Measurements from ENCODE around the gene C11orf54.
A peak's percentile ranks its signal among the peaks of the same experiment; 100 is the strongest.

C11orf54 gene

GRCh38 chr11:93741094-93741881 lies at the start of gene C11orf54, which contains the start of gene TAF1D:
Gene C11orf54, plus strand, starts transcription at chr11:93741672. Its CDS starts 5,722 bp downstream, at chr11:93747394.
Gene TAF1D, minus strand, starts transcription at chr11:93741495. Its CDS starts 2,191 bp downstream, at chr11:93739304.
- peak; percentile 96 for DNase-seq (ENCODE audit: low read depth, low spot score)

- no peak for DNase-seq (ENCODE audit: low read depth, low spot score)
These were observed 47.4 kb upstream of the C11orf54 start for GRCh38 chr11:93694109-93694508.

- DNase-seq (ENCODE audit: low read depth, low spot score): no peak
These were observed 46.9 kb upstream of the C11orf54 start for GRCh38 chr11:93694557-93694956.

DNA sequence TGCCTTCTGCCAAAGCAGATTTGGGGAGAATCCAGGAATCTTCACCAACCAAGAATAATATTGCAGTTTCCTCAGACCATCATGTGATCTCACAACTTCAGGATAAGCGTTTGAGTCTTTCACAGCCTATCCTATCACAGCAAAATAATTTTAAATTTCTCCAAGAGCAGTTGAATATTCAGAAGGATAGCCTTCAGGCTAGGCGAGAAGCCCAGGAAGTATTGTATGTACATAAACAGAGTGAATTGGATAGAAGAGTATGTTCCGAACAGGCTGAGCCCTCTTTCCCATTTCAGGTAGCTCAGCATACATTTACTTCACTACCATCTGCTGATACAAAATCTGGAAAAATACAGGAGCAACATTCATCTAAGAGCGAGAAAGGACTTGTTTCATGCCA lies 43.9 kb upstream of the C11orf54 start:
- no peak for DNase-seq (ENCODE audit: low read depth, low spot score)

DNA sequence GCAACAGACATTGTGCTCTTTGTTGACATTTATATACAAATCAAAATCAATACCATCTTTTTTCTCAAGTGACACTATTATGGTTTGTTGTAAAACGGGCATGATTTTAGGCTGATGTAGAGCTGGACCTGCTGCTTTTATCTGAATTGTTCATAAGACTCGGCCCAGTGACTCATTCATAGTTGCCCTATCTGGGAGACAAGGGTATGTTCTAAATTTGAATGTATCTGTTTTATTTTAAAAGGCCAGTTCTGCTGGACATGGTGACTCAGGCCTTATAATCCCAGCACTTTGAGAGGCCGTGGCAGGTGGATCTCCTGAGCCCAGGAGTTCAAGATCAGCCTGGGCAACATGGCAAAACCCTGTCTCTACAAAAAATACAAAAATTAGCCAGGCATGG lies 40.6 kb upstream of the C11orf54 start:
- DNase-seq (ENCODE audit: low read depth, low spot score): no peak

- no peak for DNase-seq (ENCODE audit: low read depth, low spot score)
These were observed 37.2 kb upstream of the C11orf54 start for GRCh38 chr11:93704237-93704636.

DNA sequence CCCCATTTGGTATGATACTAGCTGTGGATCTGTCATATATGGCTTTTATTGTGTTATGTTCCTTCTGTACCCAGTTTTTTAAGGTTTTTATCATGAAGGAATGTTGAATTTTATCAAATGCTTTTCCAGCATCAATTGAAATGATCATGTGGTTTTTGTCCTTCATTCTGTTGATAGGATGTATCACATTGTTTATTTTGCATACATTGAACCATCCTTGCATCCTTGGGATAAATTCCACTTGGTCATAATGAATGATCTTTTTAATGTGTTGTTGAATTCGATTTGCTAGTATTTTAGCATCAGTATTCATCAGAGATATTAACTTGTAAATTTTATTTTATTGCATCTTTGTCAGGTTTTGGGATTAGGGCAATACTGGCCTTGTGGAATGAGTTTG lies 31.2 kb upstream of the C11orf54 start:
- no peak for DNase-seq (ENCODE audit: low read depth, low spot score)

DNA sequence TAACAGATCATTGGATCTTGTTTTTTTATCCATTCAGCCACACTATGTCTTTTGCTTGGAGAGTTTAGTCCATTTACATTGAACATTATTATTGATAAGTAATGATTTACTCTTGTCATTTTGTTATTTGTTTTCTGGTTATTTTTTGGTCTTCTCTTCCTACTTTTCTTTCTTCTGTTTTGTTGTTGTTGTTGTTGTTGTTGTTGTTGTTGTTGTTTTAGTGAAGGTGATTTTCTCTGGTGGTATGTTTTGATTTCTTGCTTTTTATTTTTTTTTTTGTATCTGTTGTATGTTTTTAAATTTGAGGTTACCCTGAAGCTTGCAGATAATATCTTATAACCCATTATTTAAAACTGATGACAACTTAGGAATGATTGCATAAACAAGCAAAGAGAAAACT lies 28.8 kb upstream of the C11orf54 start:
- no peak for DNase-seq (ENCODE audit: low read depth, low spot score)

DNA sequence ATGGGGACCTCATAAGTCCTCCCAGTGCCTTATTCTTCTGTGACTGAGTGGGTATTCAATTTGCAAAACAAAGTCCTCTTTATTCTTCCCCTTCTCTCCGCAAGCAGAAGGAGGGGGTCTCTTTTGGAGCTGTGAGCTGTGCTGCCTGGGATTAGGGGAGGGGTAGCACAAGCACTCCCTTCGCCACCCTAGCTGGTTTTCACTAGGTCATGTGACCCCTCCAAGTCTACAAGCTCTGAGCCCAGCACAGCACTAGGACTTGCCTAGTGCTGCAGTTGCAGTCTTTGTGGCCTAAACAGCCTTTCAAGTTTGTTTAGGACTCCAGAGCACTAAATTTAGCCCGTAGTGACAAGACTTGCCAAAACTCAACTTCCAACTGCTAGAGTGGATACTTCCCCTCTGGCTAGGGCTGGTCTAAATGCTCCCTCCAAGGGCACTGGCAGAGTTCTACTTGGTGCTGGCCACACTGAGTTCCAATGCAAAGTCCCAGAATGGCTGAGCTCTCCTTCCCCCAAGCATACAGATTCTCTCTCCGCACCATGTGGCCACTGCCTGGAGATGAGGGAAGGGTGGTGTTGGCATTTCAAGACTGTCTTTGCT lies 25.6 kb upstream of the C11orf54 start:
- DNase-seq (ENCODE audit: low read depth, low spot score): no peak

GRCh38 chr11:93717501-93717900 lies 24.0 kb upstream of the C11orf54 start:
- DNase-seq (ENCODE audit: low read depth, low spot score): no peak

DNA sequence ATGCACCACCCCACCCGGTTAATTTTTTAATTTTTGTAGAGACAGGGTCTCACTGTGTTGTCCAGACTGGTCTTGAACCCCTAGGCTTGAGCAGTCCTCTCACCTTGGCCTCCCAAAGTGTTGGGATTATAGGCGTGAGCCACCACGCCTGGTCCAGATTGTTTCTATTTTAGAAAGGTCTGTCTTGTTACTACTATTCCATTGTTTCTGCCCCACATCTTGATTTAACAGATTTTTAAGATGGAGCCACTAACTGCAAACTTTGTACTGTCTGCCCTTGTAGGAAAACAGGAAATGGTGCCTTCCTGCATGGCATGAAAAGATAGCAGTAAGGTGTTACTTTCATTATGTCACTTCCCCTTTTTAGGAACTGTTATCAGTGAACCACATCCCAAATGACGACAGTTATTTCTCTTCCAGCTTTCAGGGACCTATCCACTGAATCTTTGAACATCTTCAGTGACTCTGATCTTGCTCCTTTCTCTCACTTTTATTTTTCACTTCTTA lies 23.4 kb upstream of the C11orf54 start:
- DNase-seq (ENCODE audit: low read depth, low spot score): no peak

DNA sequence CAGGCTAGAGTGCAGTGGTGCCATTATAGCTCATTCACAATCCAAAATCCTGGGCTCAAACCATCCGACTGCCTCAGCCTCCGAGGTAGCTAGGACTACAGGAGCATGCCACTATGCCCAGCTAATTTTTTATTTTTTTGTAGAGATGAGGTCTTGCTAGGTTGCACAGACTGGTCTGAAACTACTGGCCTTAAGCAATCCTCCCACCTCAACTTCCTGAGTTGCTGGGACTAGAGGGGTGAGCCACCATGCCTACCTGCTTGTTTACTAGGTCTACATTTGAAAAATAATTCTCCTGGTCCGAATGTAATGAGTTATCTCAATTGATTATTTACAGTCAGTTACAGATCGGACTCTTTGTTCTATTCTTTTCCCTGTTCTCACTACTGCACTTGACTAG lies 22.2 kb upstream of the C11orf54 start:
- no peak for DNase-seq (ENCODE audit: low read depth, low spot score)

GRCh38 chr11:93720522-93720921 lies 20.9 kb upstream of the C11orf54 start:
- DNase-seq (ENCODE audit: low read depth, low spot score): no peak

GRCh38 chr11:93724089-93724488 lies 17.4 kb upstream of the C11orf54 start:
- no peak for DNase-seq (ENCODE audit: low read depth, low spot score)

- DNase-seq (ENCODE audit: low read depth, low spot score): no peak
These were observed 13.3 kb upstream of the C11orf54 start for GRCh38 chr11:93727985-93728791.

DNA sequence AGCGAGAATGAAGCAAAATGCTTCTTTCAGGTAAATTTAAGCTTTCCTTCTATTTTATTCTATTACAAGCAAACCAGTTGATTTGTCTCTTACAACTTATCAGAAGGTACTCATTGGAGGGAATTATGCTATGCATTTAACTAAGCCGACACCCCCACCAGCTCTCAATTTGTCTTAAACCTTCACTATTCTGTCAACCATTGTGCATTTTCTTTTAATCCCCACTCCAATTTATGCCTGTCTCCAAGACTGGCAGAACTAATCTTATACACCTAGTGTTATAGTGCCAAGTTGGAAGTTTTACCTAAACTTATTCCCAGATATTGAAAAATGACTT lies 12.7 kb upstream of the C11orf54 start:
- no peak for DNase-seq (ENCODE audit: low read depth, low spot score)

DNA sequence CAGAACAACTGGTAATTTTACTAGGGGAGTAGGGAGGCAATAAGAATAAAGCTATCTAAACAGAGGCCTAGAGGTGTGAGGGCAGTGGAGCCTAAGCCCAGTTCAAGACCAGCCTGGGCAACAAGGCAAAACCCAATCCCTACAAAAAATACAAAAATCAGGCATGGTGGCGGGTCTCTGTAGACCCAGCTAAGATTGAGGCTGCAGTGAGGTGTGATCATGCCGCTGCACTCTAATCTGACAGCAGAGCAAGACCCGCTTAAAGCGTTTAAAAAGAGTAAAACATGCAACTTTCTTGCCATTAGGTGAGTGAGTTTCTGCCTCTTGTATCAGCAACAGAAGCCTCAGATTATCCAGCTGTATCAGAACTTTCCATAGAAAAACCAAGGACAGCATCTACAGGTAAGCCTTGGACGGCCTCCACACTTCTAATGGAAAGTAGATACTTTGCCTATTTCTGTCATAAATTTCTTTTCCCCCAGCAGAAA lies 12.3 kb upstream of the C11orf54 start:
- DNase-seq (ENCODE audit: low read depth, low spot score): no peak

DNA sequence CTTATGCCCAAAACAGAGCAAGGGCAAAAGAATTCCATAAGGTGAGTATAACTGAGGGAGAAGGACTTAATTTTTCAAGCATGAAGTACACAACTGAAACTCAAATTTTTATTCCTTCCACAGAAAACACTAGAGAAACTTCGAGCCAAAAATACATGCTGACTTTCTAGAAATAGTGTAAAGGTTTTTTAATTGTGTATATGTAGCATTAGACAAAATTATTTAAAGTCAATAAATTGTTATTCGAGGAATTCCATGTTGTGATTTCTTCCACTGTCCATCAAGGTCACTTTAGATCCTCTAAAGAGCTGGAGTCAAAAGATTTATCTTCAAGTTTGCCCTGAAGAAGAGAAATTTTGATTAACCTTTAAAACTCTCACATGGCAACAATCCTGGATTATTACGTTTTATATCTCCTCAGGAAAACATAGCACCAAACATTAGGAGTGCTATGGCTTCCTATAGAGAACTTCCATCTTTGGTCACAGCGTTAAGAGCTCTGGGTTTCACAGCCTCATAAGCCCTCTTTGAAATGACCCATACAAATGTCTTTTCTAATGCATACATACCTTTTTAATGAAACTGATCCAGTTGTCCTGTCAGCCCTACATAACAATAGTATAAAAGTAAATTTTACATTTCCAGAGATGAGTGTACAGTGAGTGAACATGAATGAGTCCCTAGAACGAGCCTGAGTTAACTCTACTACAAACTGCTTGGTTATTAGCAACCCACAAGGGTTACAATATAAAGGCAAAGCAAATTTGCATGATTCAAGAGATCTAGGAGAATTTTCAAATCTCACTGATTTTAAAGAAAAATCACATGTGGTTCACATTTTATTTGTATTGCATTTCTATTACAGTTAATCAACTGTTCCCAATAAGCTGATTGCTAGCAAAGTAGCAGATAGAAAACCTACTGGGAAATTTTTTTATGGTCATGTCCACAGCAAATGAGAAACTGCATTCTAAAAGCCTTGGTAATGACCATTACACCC lies 11.1 kb upstream of the C11orf54 start:
- DNase-seq (ENCODE audit: low read depth, low spot score): no peak

DNA sequence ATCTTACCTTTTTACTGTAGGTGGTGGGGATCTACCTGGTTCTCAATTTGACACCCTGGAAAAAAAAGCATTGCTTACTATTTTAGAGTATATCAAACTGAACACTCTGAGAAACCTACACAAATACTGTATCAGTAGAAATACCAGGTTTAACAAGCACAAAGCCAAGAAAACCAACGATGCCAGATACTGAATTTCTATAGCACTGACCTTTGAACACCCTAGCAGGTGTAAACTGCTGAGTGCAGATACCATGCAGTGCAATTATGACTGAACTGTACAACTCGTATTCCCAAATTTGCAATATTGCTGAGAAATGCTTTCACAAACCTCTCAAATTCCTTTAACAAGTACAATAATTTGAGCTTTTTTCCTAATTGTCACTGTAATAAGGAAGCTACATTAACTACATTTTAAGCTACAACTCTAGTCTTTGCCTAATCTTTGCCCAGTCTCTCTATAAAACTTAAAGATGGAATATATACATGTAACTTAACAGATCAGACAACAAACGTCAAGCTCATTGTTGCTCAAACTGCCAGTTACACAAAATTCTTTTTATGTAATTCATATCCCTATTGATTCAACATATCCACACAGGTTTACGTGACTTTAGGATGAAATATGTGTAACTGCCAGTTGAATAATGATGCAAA lies 9.1 kb upstream of the C11orf54 start:
- DNase-seq (ENCODE audit: low read depth, low spot score): no peak

DNA sequence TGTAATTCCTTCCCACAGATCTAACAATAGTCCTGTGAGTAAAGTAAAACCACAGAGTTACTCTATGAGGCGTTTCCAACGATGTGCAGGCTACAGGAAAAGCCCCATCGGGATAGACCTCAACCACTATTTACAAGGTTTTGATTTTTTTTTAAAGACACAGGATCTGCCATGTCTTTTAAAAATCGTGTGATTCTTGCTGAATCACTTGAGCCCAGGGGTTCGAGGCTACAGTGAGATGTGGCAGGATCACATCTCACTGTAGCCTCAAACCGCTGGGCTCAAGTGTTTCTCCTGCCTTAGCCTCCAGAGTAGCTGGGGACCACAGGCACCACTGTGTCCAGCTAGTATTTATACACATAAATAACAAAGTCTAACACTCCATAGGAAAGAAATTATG lies 8.0 kb upstream of the C11orf54 start:
- DNase-seq (ENCODE audit: low read depth, low spot score): no peak

Data from activated CD4-positive, CD25-positive, alpha-beta regulatory T cell treated with anti-CD3 and anti-CD28 coated beads, Interleukin-2, amount 50 U/mL, for 16 hours (primary cell).